ENCODE measurements around the gene ULK2. TPM values are rescaled to one million over a fixed set of nuclear protein-coding genes. Genes with fewer than 3 reads are reported as not detected.

Gene ULK2
- total RNA-seq, 4 donors from 2014 or later: 9.0 to 28.5 (median 12.9) TPM

GRCh38 chr17:19874256-19874655 is 6.5 kb upstream of the ULK2 start:
- intact Hi-C loops (cut with DNase I; ENCODE audit: low total_unique reads) (no loop called here), in situ Hi-C loops (cut with MboI; ENCODE audit: low pct_ligation_motif_present in 1 of 4, low pct_unique_long_range_greater_than_20kb in 1 of 4, low sequenced_read_pairs in 3 of 4) (no loop called here)
- no peak for TF ChIP-seq POLR2A (IDR thresholded peaks at IDR 0.05)
- no peak for TF ChIP-seq POLR2AphosphoS5 (IDR thresholded peaks at IDR 0.05)
- no peak for TF ChIP-seq EP300 (IDR thresholded peaks at IDR 0.05; ENCODE audit: low read depth)
- no peak for TF ChIP-seq CTCF (IDR thresholded peaks at IDR 0.05)
- WGBS, 2 donors (ENCODE audit: low coverage in 1 of 2): 87 to 98% methylated on average over 4 to 10 of the region's 10 CpGs
- Histone ChIP-seq H3K9me3 (no peaks in the 10 kb centered on the region), H3K4me3 (no peak overlapping the region), H3K36me3 (no peaks in the 10 kb centered on the region), H3K27ac (no peak overlapping the region), H3K27me3 (no peaks in the 10 kb centered on the region), H3K4me1 (no peaks in the 10 kb centered on the region)
- DNase-seq: no peak

- in situ Hi-C loops (cut with MboI; ENCODE audit: low pct_ligation_motif_present in 1 of 4, low pct_unique_long_range_greater_than_20kb in 1 of 4, low sequenced_read_pairs in 3 of 4): no loop called here
- 60 to 85% methylated on average over 1 to 3 of the region's 3 CpGs for WGBS, 2 donors (ENCODE audit: low coverage in 1 of 2)
- intact Hi-C loops (cut with DNase I; ENCODE audit: low total_unique reads): no loop called here
These were observed 5.6 kb upstream of the ULK2 start for GRCh38 chr17:19873346-19873745.

GRCh38 chr17:19868079-19868395 is 301 bp upstream of the ULK2 start:
- in situ Hi-C loops (cut with MboI; ENCODE audit: low pct_ligation_motif_present in 1 of 4, low pct_unique_long_range_greater_than_20kb in 1 of 4, low sequenced_read_pairs in 3 of 4): no loop called here
- peak overlapping the region; percentile 86 to 92 (median 87) for H3K27ac ChIP-seq
- H3K4me3 ChIP-seq: peak overlapping the region; percentile 53 to 93 (median 88)
- DNase-seq: no peak
- no peaks in the 10 kb centered on the region for H3K9me3 ChIP-seq
- TF ChIP-seq POLR2AphosphoS5 (IDR thresholded peaks at IDR 0.05): no peak
- TF ChIP-seq EP300 (IDR thresholded peaks at IDR 0.05; ENCODE audit: low read depth): no peak
- TF ChIP-seq POLR2A (IDR thresholded peaks at IDR 0.05): no peak
- TF ChIP-seq CTCF (IDR thresholded peaks at IDR 0.05): no peak
- H3K27me3 ChIP-seq: no peaks in the 10 kb centered on the region
- no peaks in the 10 kb centered on the region for H3K36me3 ChIP-seq
- 37% methylated on average over 18 of the region's 23 CpGs; no CpG with 5 or more reads in 1 of the 2 donors for WGBS, 2 donors (ENCODE audit: low coverage in 1 of 2)
- peaks cover 0 to 24% (median 13%) of the 10 kb centered on the region in 4 donors for H3K4me1 ChIP-seq
- intact Hi-C loops (cut with DNase I; ENCODE audit: low total_unique reads): no loop called here

More at GRCh38 chr17:19873346-19873745, 5.6 kb upstream of the ULK2 start:
- H3K27me3 ChIP-seq: no peaks in the 10 kb centered on the region
- H3K27ac ChIP-seq: no peak overlapping the region
- no peaks in the 10 kb centered on the region for H3K9me3 ChIP-seq
- H3K36me3 ChIP-seq: no peaks in the 10 kb centered on the region
- TF ChIP-seq POLR2AphosphoS5 (IDR thresholded peaks at IDR 0.05) (no peak), EP300 (IDR thresholded peaks at IDR 0.05; ENCODE audit: low read depth) (no peak), CTCF (IDR thresholded peaks at IDR 0.05) (no peak), POLR2A (IDR thresholded peaks at IDR 0.05) (no peak)
- H3K4me3 ChIP-seq: no peak overlapping the region
- H3K4me1 ChIP-seq: no peaks in the 10 kb centered on the region
- no peak for DNase-seq

- Histone ChIP-seq H3K27ac (peak overlapping the region; percentile 86 to 92 (median 87)), H3K4me1 (peaks cover 0 to 24% (median 13%) of the 10 kb centered on the region in 4 donors), H3K4me3 (peak overlapping the region; percentile 85 to 93 (median 90)), H3K36me3 (no peaks in the 10 kb centered on the region), H3K9me3 (no peaks in the 10 kb centered on the region), H3K27me3 (no peaks in the 10 kb centered on the region)
- TF ChIP-seq POLR2AphosphoS5 (IDR thresholded peaks at IDR 0.05) (peak in 1 of 3 donors; percentile 54), POLR2A (IDR thresholded peaks at IDR 0.05) (peak; percentile 29), EP300 (IDR thresholded peaks at IDR 0.05; ENCODE audit: low read depth) (no peak), CTCF (IDR thresholded peaks at IDR 0.05) (peak; percentile 16 to 35 (median 24))
- peak; percentile 71 for DNase-seq
- in situ Hi-C loops (cut with MboI; ENCODE audit: low pct_ligation_motif_present in 1 of 4, low pct_unique_long_range_greater_than_20kb in 1 of 4, low sequenced_read_pairs in 3 of 4) (no loop called here), intact Hi-C loops (cut with DNase I; ENCODE audit: low total_unique reads) (no loop called here)
- 1% methylated on average over 13 of the region's 27 CpGs; no CpG with 5 or more reads in 1 of the 2 donors for WGBS, 2 donors (ENCODE audit: low coverage in 1 of 2)
These were observed 732 bp downstream of the ULK2 start for GRCh38 chr17:19867079-19867328.
